Suprapubic skin (tissue), 4 donors: ENCODE data around the gene SBSN. TPM values are rescaled to one million over a fixed set of nuclear protein-coding genes. Genes with fewer than 3 reads are reported as not detected.
A peak's percentile ranks its signal among the peaks of the same experiment; 100 is the strongest.

Experiments
- DNase-seq, 2 donors: peaks; one replicate each; pipeline ENCODE4 v3.0.0-alpha.2; 2019; ENCODE audit warnings: low spot score in 2 of 2
- H3K27ac ChIP-seq: fragments of 200-600 bp; sonication (generic); one replicate; pipeline ENCODE4 v1.5.1; 2019
- H3K27me3 ChIP-seq: fragments of 200-600 bp; sonication (generic); one replicate; pipeline ENCODE4 v1.5.1; 2019
- H3K36me3 ChIP-seq: fragments of 200-600 bp; sonication (generic); one replicate; pipeline ENCODE4 v1.5.1; 2019
- H3K4me1 ChIP-seq: fragments of 200-600 bp; sonication (generic); one replicate; pipeline ENCODE4 v1.5.1; 2019
- H3K4me3 ChIP-seq: fragments of 200-600 bp; sonication (generic); one replicate; pipeline ENCODE4 v1.5.1; 2019; ENCODE audit warnings: mild to moderate bottlenecking
- H3K9me3 ChIP-seq: fragments of 200-600 bp; sonication (generic); one replicate; pipeline ENCODE4 v1.5.1; 2019
- EP300 ChIP-seq: sonication (generic); formaldehyde crosslinking; IDR thresholded peaks from one replicate; pipeline ENCODE4 v1.6.1; 2017; ENCODE audit warnings: antibody characterized with exemption
- POLR2A ChIP-seq, 2 donors: fragments of 450-650 bp; IDR thresholded peaks; one replicate each; pipeline ENCODE4 v1.6.1; 2017; ENCODE audit warnings: antibody characterized with exemption in 2 of 2, mild to moderate bottlenecking in 2 of 2, moderate library complexity in 2 of 2
- POLR2AphosphoS5 ChIP-seq, 3 donors: sonication (generic); formaldehyde crosslinking; IDR thresholded peaks; one replicate each; pipeline ENCODE4 v1.6.1; 2017; ENCODE audit warnings: antibody characterized with exemption in 3 of 3
- WGBS: methylation state at CpG from one replicate; pipeline ENCODE4 v1.1.5; 2018; 5-methylcytosine and 5-hydroxymethylcytosine counted together
- total RNA-seq, 4 donors: library from RNA; depleted of rRNA; stranded (reverse); fragments of >200 nt; gene quantifications; one replicate each; pipeline ENCODE4 v1.1.0, GENCODE V29; 2016
- TF ChIP-seq, protein P1 (sequence below), 2 donors: fragments of 200-600 bp in 1 of 2; fragments of 450-650 bp in 1 of 2; sonication (generic) in 1 of 2; IDR thresholded peaks; one replicate each; pipeline ENCODE4 v1.5.1; 2016 to 2019; ENCODE audit warnings: antibody characterized with exemption in 2 of 2, mild to moderate bottlenecking in 1 of 2, moderate library complexity in 1 of 2

SBSN gene
- total RNA-seq, 4 donors from 2014 or later: 308 to 1,594 (median 1,430) TPM

DNA sequence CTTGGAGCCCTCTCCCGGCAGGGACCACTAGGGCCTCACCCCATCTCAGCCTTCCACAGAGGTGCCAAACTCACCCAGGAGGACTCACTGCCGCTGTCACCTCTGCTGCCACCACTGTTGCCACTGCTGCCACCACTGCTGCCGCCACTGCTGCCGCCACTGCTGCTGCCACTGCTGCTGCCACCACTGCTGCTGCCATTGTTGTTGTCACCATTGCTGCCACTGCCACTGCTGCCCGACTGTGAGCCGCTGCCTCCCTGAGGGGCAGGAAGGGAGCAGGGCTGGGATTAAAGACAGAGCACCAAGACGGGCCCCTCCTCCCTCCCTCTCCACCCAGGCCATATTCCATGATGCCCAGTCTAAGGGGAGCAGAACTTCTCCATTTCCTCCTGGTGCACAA is 16.8 kb downstream of the SBSN start:
- WGBS: 40% methylated on average over 1 of the region's 7 CpGs
- TF ChIP-seq POLR2A (IDR thresholded peaks at IDR 0.05) (no peak), POLR2AphosphoS5 (IDR thresholded peaks at IDR 0.05) (no peak), EP300 (no peak)
- TF ChIP-seq, protein P1, sequence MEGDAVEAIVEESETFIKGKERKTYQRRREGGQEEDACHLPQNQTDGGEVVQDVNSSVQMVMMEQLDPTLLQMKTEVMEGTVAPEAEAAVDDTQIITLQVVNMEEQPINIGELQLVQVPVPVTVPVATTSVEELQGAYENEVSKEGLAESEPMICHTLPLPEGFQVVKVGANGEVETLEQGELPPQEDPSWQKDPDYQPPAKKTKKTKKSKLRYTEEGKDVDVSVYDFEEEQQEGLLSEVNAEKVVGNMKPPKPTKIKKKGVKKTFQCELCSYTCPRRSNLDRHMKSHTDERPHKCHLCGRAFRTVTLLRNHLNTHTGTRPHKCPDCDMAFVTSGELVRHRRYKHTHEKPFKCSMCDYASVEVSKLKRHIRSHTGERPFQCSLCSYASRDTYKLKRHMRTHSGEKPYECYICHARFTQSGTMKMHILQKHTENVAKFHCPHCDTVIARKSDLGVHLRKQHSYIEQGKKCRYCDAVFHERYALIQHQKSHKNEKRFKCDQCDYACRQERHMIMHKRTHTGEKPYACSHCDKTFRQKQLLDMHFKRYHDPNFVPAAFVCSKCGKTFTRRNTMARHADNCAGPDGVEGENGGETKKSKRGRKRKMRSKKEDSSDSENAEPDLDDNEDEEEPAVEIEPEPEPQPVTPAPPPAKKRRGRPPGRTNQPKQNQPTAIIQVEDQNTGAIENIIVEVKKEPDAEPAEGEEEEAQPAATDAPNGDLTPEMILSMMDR (IDR thresholded peaks at IDR 0.05): no peak
- peak overlapping the region; percentile 51 for H3K4me3 ChIP-seq
- H3K27me3 ChIP-seq: peaks cover 37% of the 10 kb centered on the region
- H3K9me3 ChIP-seq: no peaks in the 10 kb centered on the region
- peaks cover 32% of the 10 kb centered on the region for H3K4me1 ChIP-seq
- no peak overlapping the region for H3K27ac ChIP-seq
- H3K36me3 ChIP-seq: no peaks in the 10 kb centered on the region
- no peak for DNase-seq

DNA sequence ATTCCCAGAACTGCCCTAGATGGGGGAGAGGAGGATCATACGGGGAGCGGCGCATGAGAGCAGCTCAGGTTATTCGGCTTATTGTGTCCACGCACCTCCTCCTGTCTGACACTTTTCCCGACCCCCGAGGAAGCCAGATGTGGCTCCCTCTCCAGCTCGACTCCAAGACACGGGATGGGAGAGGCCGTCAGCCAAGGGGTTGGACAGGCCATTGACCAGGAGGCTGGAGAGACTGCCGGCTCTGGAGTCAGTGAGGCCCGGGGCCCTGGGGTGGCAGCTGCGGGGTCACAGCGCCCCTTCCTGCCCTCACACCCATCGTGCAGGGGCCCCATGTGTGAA is 17.5 kb downstream of the SBSN start:
- Histone ChIP-seq H3K27ac (no peak overlapping the region), H3K4me1 (peaks cover 32% of the 10 kb centered on the region), H3K36me3 (no peaks in the 10 kb centered on the region), H3K4me3 (peak overlapping the region; percentile 51), H3K27me3 (peaks cover 37% of the 10 kb centered on the region), H3K9me3 (no peaks in the 10 kb centered on the region)
- no peak for DNase-seq
- 38% methylated on average over 4 of the region's 15 CpGs for WGBS
- TF ChIP-seq POLR2A (IDR thresholded peaks at IDR 0.05) (no peak), EP300 (no peak)
- TF ChIP-seq, protein P1 (IDR thresholded peaks at IDR 0.05): peak in 1 of 2 donors; percentile 1

DNA sequence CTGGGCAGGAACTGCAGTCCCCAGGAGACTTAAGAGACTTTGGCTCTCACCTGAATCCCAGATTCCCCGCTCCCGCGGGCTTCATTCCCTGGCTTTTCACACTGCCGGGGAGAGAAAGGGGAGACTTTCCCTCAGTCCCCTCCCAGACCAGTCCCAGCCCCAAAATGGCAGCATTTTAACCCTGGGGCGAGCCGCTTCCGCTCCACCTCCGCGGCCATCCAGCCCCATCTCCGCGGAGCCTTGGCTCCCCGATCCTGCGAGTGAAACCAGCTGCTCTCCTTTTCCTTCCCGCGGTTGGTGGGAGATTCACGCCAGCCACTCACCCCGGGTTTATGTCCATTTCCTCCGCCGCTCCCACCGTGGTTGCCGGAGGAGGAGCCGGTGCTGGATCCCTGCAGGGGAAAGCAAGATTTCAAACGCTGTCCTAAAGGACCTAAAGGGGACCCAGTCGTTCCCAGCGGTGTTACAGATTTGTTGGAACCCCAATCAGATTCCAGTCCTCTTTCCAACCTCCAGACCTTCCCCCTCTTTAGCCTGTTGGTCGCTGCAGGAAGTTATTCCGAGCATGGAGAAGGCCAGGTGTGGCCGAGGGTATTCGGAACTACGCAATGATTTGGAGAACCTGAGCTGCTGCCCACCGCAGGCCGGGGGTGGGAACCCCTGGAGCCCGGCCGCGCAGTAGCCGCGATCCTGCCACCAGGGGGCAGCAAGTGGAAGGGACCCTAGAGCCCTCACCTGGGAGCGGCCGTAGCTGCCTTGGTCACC is 18.1 kb downstream of the SBSN start:
- peak overlapping the region; percentile 81 for H3K27ac ChIP-seq
- H3K4me1 ChIP-seq: peaks cover 32% of the 10 kb centered on the region
- no peaks in the 10 kb centered on the region for H3K36me3 ChIP-seq
- TF ChIP-seq, protein P1 (IDR thresholded peaks at IDR 0.05): peak; percentile 86 to 94
- TF ChIP-seq POLR2AphosphoS5 (IDR thresholded peaks at IDR 0.05) (no peak), EP300 (no peak)
- H3K4me3 ChIP-seq: peak overlapping the region; percentile 51
- no peak for DNase-seq
- WGBS: 4% methylated on average over 19 of the region's 39 CpGs
- H3K27me3 ChIP-seq: peaks cover 37% of the 10 kb centered on the region
- H3K9me3 ChIP-seq: no peaks in the 10 kb centered on the region

DNA sequence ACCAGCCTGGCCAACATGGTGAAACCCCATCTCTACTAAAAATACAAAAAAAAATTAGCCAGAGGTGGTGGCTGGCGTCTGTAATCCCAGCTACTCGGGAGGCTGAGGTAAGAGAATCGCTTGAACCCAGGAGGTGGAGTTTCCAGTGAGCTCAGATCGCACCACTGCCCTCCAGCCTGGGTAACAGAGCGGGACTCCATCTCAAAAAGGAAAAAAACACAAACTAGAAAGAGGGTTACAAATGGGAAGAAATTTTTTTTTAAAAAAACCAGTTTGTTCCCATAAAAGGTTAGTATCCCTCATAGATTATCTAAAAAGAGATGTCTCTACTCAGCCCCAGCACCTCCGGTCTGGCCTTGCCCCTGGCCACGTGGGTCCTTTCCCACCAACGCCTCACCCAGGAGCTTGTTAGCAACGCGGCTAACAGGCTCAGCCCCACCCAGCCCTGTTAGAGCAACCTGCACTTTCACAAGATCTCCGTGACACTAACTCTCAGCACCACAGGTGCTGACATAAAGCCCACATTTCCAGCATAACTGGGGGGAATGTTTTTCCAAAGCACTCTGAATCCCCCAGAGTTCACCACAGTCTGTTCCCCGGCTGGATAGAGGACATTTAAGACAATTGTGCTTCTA is 19.0 kb downstream of the SBSN start:
- no peak for DNase-seq
- peaks cover 36% of the 10 kb centered on the region for H3K27me3 ChIP-seq

DNA sequence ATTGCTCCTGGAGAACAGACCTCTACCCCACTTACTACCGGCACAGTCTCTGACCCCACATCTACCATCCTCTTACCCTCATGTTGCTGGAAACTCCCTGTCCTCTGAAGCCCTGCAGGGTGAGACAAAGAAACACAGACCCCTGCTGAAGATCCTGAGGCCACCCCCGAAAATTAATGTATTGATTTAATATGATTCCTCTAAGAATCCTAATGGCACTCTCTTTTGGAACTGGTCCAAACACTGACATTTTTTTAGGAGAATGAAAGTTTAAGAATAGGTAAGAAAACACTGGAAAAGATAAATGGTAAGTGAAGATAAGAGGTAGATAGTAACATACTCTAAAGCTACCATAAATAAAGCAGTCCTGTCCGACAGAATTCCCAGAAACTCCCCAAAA is 20.0 kb downstream of the SBSN start:
- TF ChIP-seq POLR2A (IDR thresholded peaks at IDR 0.05) (no peak), EP300 (no peak), POLR2AphosphoS5 (IDR thresholded peaks at IDR 0.05) (no peak)
- TF ChIP-seq, protein P1 (IDR thresholded peaks at IDR 0.05): no peak
- Histone ChIP-seq H3K9me3 (no peaks in the 10 kb centered on the region), H3K27me3 (peaks cover 28% of the 10 kb centered on the region), H3K27ac (no peak overlapping the region), H3K4me3 (no peak overlapping the region), H3K4me1 (peaks cover 24% of the 10 kb centered on the region), H3K36me3 (no peaks in the 10 kb centered on the region)
- WGBS: 83% methylated on average over 3 of the region's 3 CpGs
- DNase-seq: no peak

More for the DNA sequence above, 19.0 kb downstream of the SBSN start:
- no peaks in the 10 kb centered on the region for H3K9me3 ChIP-seq
- peaks cover 28% of the 10 kb centered on the region for H3K4me1 ChIP-seq
- no peaks in the 10 kb centered on the region for H3K36me3 ChIP-seq
- H3K4me3 ChIP-seq: peak overlapping the region; percentile 51
- TF ChIP-seq POLR2A (IDR thresholded peaks at IDR 0.05): no peak
- TF ChIP-seq POLR2AphosphoS5 (IDR thresholded peaks at IDR 0.05): peak in 1 of 3 donors; percentile 13
- peak overlapping the region; percentile 81 for H3K27ac ChIP-seq
- 16% methylated on average over 12 of the region's 12 CpGs for WGBS
